ENCODE measurements around the gene IGSF10. TPM values are rescaled to one million over a fixed set of nuclear protein-coding genes. Genes with fewer than 3 reads are reported as not detected.

Gene IGSF10
- total RNA-seq, 4 donors from 2014 or later = 3.5 to 14.9 (median 7.0) TPM

- no peak for DNase-seq
- no peaks in the 10 kb centered on the region for H3K27me3 ChIP-seq
- H3K9me3 ChIP-seq = no peaks in the 10 kb centered on the region
- intact Hi-C loops (cut with DNase I; ENCODE audit: low total_unique reads) = no loop called here
- no peaks in the 10 kb centered on the region for H3K4me1 ChIP-seq
- H3K27ac ChIP-seq = no peak overlapping the region
- TF ChIP-seq POLR2A (IDR thresholded peaks at IDR 0.05) = no peak
- TF ChIP-seq, protein P1, sequence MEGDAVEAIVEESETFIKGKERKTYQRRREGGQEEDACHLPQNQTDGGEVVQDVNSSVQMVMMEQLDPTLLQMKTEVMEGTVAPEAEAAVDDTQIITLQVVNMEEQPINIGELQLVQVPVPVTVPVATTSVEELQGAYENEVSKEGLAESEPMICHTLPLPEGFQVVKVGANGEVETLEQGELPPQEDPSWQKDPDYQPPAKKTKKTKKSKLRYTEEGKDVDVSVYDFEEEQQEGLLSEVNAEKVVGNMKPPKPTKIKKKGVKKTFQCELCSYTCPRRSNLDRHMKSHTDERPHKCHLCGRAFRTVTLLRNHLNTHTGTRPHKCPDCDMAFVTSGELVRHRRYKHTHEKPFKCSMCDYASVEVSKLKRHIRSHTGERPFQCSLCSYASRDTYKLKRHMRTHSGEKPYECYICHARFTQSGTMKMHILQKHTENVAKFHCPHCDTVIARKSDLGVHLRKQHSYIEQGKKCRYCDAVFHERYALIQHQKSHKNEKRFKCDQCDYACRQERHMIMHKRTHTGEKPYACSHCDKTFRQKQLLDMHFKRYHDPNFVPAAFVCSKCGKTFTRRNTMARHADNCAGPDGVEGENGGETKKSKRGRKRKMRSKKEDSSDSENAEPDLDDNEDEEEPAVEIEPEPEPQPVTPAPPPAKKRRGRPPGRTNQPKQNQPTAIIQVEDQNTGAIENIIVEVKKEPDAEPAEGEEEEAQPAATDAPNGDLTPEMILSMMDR (IDR thresholded peaks at IDR 0.05) = no peak
- no peaks in the 10 kb centered on the region for H3K36me3 ChIP-seq
- no peak overlapping the region for H3K4me3 ChIP-seq
These were observed 29.9 kb downstream of the IGSF10 start for GRCh38 chr3:151430821-151431484.

- TF ChIP-seq POLR2A (IDR thresholded peaks at IDR 0.05) = no peak
- TF ChIP-seq, protein P1 (IDR thresholded peaks at IDR 0.05) = no peak
- Histone ChIP-seq H3K27me3 (no peaks in the 10 kb centered on the region), H3K27ac (no peak overlapping the region), H3K4me3 (no peak overlapping the region), H3K36me3 (no peaks in the 10 kb centered on the region), H3K9me3 (no peaks in the 10 kb centered on the region), H3K4me1 (no peaks in the 10 kb centered on the region)
- intact Hi-C loops (cut with DNase I; ENCODE audit: low total_unique reads) = no loop called here
- DNase-seq = no peak
These were observed 32.5 kb downstream of the IGSF10 start for GRCh38 chr3:151428386-151428785.

GRCh38 chr3:151426341-151426657 lies 34.6 kb downstream of the IGSF10 start:
- Histone ChIP-seq H3K27ac (no peak overlapping the region), H3K9me3 (no peaks in the 10 kb centered on the region), H3K27me3 (no peaks in the 10 kb centered on the region), H3K4me1 (no peaks in the 10 kb centered on the region), H3K4me3 (no peak overlapping the region), H3K36me3 (no peaks in the 10 kb centered on the region)
- DNase-seq = no peak
- intact Hi-C loops (cut with DNase I; ENCODE audit: low total_unique reads) = no loop called here
- TF ChIP-seq, protein P1 (IDR thresholded peaks at IDR 0.05) = no peak
- no peak for TF ChIP-seq POLR2A (IDR thresholded peaks at IDR 0.05)

- H3K4me3 ChIP-seq = no peak overlapping the region
- no peaks in the 10 kb centered on the region for H3K36me3 ChIP-seq
- H3K27ac ChIP-seq = no peak overlapping the region
- TF ChIP-seq POLR2A (IDR thresholded peaks at IDR 0.05) = no peak
- TF ChIP-seq, protein P1 (IDR thresholded peaks at IDR 0.05) = no peak
- H3K4me1 ChIP-seq = no peaks in the 10 kb centered on the region
- intact Hi-C loops (cut with DNase I; ENCODE audit: low total_unique reads) = no loop called here
- H3K27me3 ChIP-seq = no peaks in the 10 kb centered on the region
- no peaks in the 10 kb centered on the region for H3K9me3 ChIP-seq
- no peak for DNase-seq
These were observed 35.1 kb downstream of the IGSF10 start for GRCh38 chr3:151425627-151426340.

GRCh38 chr3:151423091-151423490 lies 37.8 kb downstream of the IGSF10 start:
- DNase-seq = no peak
- intact Hi-C loops (cut with DNase I; ENCODE audit: low total_unique reads) = no loop called here
- Histone ChIP-seq H3K4me1 (no peaks in the 10 kb centered on the region), H3K27me3 (no peaks in the 10 kb centered on the region), H3K9me3 (no peaks in the 10 kb centered on the region), H3K4me3 (no peak overlapping the region), H3K36me3 (no peaks in the 10 kb centered on the region), H3K27ac (no peak overlapping the region)
- TF ChIP-seq, protein P1 (IDR thresholded peaks at IDR 0.05) = no peak
- TF ChIP-seq POLR2A (IDR thresholded peaks at IDR 0.05) = no peak

Measured in uterus (tissue), 4 donors.